Stomach (tissue), 9 donors: ENCODE measurements around the gene IER5. TPM values are rescaled to one million over a fixed set of nuclear protein-coding genes. Genes with fewer than 3 reads are reported as not detected.

Experiments
- DNase-seq, 2 donors: peaks; one replicate each; pipeline versions ENCODE4 v3.0.0 to v3.0.0-alpha.2; 2013 to 2019
- H3K27ac ChIP-seq, 5 donors: fragments of 200-600 bp in 4 of 5; sonication (generic) in 4 of 5; one replicate each; pipeline ENCODE4 v1.5.1; 2013 to 2019; ENCODE audit warnings: mild to moderate bottlenecking in 1 of 5, moderate library complexity in 1 of 5
- H3K27me3 ChIP-seq, 3 donors: fragments of 200-600 bp; sonication (generic); one replicate each; pipeline ENCODE4 v1.5.1; 2017 to 2019; ENCODE audit warnings: mixed run types in 1 of 3
- H3K36me3 ChIP-seq, 4 donors: fragments of 200-600 bp; sonication (generic); 1 replicate in 3 of 4; 2 replicates in 1 of 4; pipeline ENCODE4 v1.5.1; 2016 to 2019
- H3K4me1 ChIP-seq, 4 donors: fragments of 200-600 bp; sonication (generic); one replicate each; pipeline ENCODE4 v1.5.1; 2016 to 2019
- H3K4me3 ChIP-seq, 4 donors: fragments of 200-600 bp; sonication (generic) in 3 of 4; one replicate each; pipeline ENCODE4 v1.5.1; 2016 to 2019; ENCODE audit warnings: mild to moderate bottlenecking in 1 of 4
- H3K9me3 ChIP-seq, 4 donors: fragments of 200-600 bp; sonication (generic); one replicate each; pipeline ENCODE4 v1.5.1; 2016 to 2019
- EP300 ChIP-seq: sonication (generic); formaldehyde crosslinking; IDR thresholded peaks from one replicate; pipeline ENCODE4 v1.6.1; 2017; ENCODE audit warnings: antibody characterized with exemption
- POLR2A ChIP-seq, 4 donors: fragments of 450-650 bp; IDR thresholded peaks; one replicate each; pipeline ENCODE4 v1.6.1; 2016; ENCODE audit warnings: antibody characterized with exemption in 4 of 4, control low read depth in 2 of 4, mild to moderate bottlenecking in 1 of 4, moderate library complexity in 1 of 4
- POLR2AphosphoS5 ChIP-seq, 3 donors: sonication (generic); formaldehyde crosslinking; IDR thresholded peaks; one replicate each; pipeline ENCODE4 v1.6.1; 2016; ENCODE audit warnings: antibody characterized with exemption in 3 of 3
- WGBS, 5 donors: extraction: QIAGEN DNeasy Blood & Tissue Kit in 3 of 5; methylation state at CpG; one replicate each; pipeline versions ENCODE4 v1.1.5 to v1.1.7; 2013 to 2018; 5-methylcytosine and 5-hydroxymethylcytosine counted together
- intact Hi-C: fragments of 100-400 bp; cut with DNase I; formaldehyde crosslinking; loops from one replicate; pipeline ENCODE4 v1.15.1; 2023; ENCODE audit warnings: low total_unique reads
- polyA plus RNA-seq, 3 donors: library from polyadenylated mRNA; stranded (reverse); fragments of 200-250 nt; gene quantifications; one replicate each; pipeline ENCODE4 v1.2.3, GENCODE V29; 2013
- total RNA-seq, 5 donors: library from RNA; depleted of rRNA; stranded (reverse); fragments of >200 nt; gene quantifications; one replicate each; pipeline versions ENCODE4 v1.1.0 to v1.2.3, GENCODE V29; 2014 to 2016
- TF ChIP-seq, protein P1 (sequence below), 7 experiments: fragments of 450-650 bp in 4 of 7; fragments of 200-600 bp in 3 of 7; sonication (generic) in 3 of 7; IDR thresholded peaks; one replicate each; pipeline ENCODE4 v1.5.1; 2016 to 2019; ENCODE audit warnings: antibody characterized with exemption in 7 of 7, control low read depth in 2 of 7, mild to moderate bottlenecking in 1 of 7
- donor health status: healthy with polysubstance abuse.
- donor health status: Bipolar disorder and iron deficiency.
- donor health status: healthy.

The IER5 gene
- total and polyA plus RNA-seq, 8 donors: 1.2 to 33.3 (median 10.2) TPM

DNA sequence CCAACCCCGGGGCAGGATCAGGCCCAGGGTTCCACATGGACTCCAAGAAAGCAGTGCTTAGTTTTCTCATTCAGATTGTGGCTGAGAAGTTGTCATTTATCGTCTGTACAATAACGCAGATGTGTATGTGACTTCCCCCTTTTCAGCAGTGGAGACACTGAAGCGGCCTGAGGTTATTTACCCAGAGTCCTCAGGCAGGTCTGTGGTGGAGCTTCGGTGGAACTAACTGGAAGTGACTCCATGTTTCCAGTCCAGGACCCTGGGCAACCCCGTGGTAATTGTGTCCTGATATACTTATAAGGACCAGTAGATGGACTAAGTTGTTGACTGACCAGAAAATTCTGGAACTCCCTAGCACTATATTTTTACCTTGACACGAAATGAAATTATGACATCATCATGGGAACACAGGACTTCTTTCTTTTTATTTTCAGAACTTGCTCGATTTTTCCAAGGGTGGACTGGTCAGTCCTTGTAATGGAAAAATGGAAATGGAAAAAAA lies 1.0 kb upstream of the IER5 start:
- Histone ChIP-seq H3K4me3 (no peak overlapping the region), H3K27me3 (no peaks in the 10 kb centered on the region), H3K27ac (peak overlapping the region in 1 of 5 donors; percentile 92), H3K4me1 (peaks cover 6 to 44% (median 36%) of the 10 kb centered on the region in 4 donors), H3K9me3 (no peaks in the 10 kb centered on the region), H3K36me3 (no peaks in the 10 kb centered on the region)
- 72 to 81% (median 77%) methylated on average over 8 of the region's 8 CpGs for WGBS, 5 donors
- intact Hi-C loops: no loop called here
- TF ChIP-seq, protein P1, sequence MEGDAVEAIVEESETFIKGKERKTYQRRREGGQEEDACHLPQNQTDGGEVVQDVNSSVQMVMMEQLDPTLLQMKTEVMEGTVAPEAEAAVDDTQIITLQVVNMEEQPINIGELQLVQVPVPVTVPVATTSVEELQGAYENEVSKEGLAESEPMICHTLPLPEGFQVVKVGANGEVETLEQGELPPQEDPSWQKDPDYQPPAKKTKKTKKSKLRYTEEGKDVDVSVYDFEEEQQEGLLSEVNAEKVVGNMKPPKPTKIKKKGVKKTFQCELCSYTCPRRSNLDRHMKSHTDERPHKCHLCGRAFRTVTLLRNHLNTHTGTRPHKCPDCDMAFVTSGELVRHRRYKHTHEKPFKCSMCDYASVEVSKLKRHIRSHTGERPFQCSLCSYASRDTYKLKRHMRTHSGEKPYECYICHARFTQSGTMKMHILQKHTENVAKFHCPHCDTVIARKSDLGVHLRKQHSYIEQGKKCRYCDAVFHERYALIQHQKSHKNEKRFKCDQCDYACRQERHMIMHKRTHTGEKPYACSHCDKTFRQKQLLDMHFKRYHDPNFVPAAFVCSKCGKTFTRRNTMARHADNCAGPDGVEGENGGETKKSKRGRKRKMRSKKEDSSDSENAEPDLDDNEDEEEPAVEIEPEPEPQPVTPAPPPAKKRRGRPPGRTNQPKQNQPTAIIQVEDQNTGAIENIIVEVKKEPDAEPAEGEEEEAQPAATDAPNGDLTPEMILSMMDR (IDR thresholded peaks at IDR 0.05): no peak
- no peak for TF ChIP-seq POLR2A (IDR thresholded peaks at IDR 0.05)
- no peak for TF ChIP-seq EP300
- TF ChIP-seq POLR2AphosphoS5 (IDR thresholded peaks at IDR 0.05): no peak
- peak in 1 of 2 donors; percentile 42 for DNase-seq

DNA sequence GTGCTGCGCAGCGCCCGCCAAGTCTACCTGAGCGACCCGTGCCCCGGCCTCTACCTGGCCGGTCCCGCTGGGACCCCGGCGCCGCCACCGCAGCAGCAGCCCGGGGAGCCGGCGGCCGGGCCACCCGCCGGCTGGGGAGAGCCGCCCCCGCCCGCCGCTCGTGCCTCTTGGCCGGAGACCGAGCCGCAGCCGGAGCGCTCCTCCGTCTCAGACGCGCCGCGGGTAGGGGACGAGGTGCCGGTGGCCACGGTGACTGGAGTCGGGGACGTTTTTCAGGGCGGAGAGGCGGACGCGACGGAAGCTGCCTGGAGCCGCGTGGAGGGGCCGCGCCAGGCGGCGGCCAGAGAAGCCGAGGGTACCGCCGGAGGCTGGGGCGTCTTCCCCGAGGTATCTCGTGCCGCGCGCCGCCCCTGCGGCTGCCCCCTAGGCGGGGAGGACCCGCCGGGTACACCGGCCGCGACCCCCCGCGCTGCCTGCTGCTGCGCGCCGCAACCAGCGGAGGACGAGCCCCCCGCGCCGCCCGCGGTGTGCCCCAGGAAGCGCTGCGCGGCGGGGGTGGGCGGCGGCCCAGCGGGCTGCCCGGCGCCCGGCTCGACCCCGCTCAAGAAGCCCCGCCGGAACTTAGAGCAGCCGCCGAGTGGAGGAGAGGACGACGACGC lies 646 bp downstream of the IER5 start:
- DNase-seq: peak; percentile 44 to 65
- WGBS, 5 donors: 0% methylated on average over 3 to 96 of the region's 97 CpGs
- Histone ChIP-seq H3K27me3 (no peaks in the 10 kb centered on the region), H3K27ac (peak overlapping the region; percentile 87 to 97 (median 92)), H3K4me3 (peak overlapping the region; percentile 69 to 94 (median 75)), H3K4me1 (peaks cover 6 to 50% (median 45%) of the 10 kb centered on the region in 4 donors), H3K9me3 (no peaks in the 10 kb centered on the region), H3K36me3 (peaks cover 0 to 3% (median 0%) of the 10 kb centered on the region in 4 donors)
- TF ChIP-seq POLR2AphosphoS5 (IDR thresholded peaks at IDR 0.05): no peak
- TF ChIP-seq EP300: no peak
- no peak for TF ChIP-seq POLR2A (IDR thresholded peaks at IDR 0.05)
- TF ChIP-seq, protein P1 (IDR thresholded peaks at IDR 0.05): no peak
- intact Hi-C loops: no loop called here

DNA sequence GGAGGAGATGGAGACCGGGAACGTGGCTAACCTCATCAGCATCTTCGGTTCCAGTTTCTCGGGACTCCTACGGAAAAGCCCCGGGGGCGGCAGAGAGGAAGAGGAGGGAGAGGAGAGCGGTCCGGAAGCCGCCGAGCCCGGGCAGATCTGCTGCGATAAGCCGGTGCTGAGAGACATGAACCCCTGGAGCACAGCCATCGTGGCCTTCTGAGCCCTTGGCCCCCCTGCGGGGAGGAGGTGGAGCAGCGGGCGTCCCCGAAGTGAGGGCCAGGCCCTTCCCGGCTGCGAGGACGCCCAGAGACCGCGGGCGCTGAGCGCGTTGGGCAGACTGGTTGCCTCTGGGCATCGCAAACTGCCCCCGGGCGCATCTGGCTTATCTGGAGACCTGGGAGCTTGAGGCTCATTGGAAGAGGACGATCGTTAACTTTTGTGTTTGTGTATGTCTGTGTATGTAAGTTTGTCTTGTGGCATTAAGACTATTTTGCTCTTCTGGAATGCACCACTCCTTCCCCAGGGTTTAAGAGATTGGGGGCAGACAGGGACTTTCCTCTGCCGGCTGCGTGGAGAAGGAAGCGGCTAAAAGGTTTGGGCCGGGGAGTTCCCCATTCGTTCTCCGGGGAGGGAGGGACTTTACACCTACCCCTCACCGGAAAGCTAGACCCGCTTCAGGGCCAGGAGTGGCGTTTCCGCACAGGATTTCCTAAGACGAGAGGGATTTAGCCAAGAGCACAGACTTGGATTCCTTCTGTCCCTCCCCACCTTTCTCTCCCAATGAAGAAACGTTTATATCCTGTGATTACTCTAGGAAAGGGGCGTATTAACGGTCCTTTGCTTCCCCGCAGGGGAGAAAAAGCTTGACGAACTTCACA lies 1.4 kb downstream of the IER5 start:
- peaks cover 0 to 4% (median 2%) of the 10 kb centered on the region in 4 donors for H3K36me3 ChIP-seq
- H3K27me3 ChIP-seq: no peaks in the 10 kb centered on the region
- WGBS, 5 donors: 1 to 2% (median 1%) methylated on average over 40 to 48 of the region's 48 CpGs
- H3K4me3 ChIP-seq: peak overlapping the region; percentile 69 to 94 (median 75)
- H3K9me3 ChIP-seq: no peaks in the 10 kb centered on the region
- H3K4me1 ChIP-seq: peaks cover 6 to 53% (median 45%) of the 10 kb centered on the region in 4 donors
- intact Hi-C loops: loop anchor here (5.0 kb wide), 1 partner anchor 47 kb away; no protein-coding TSS in a partner anchor
- peak; percentile 64 to 84 for DNase-seq
- H3K27ac ChIP-seq: peak overlapping the region; percentile 87 to 97 (median 92)
- peak; percentile 48 to 60 (median 59) for TF ChIP-seq POLR2AphosphoS5 (IDR thresholded peaks at IDR 0.05)
- no peak for TF ChIP-seq EP300

DNA sequence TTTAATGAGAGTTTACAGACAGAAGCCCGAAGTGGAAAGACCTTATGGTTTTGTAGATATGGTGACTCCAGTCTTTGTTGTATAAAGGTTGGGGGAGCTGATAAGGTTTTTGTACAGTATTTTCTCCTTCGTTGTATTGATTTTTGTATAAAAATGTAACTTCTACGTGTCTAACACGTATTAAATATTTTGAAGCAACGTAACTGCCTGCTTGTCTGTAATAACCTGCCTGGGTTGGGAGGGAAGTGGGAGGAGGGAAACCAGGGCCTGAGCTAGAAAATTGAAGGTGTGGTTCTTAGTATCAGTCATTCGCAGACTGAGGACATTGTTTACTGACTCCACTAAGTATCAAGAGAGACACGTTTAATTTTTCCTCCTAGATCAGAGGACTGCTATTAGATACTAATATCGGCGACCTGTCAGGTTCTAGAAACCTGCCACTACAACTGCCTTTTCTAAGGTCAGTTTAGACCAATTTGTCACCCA lies 2.2 kb downstream of the IER5 start:
- TF ChIP-seq POLR2A (IDR thresholded peaks at IDR 0.05): no peak
- TF ChIP-seq EP300: no peak
- TF ChIP-seq, protein P1 (IDR thresholded peaks at IDR 0.05): no peak
- no peak for TF ChIP-seq POLR2AphosphoS5 (IDR thresholded peaks at IDR 0.05)
- H3K4me1 ChIP-seq: peaks cover 6 to 61% (median 49%) of the 10 kb centered on the region in 4 donors
- peak overlapping the region in 4 of 5 donors; percentile 88 to 97 (median 93) for H3K27ac ChIP-seq
- DNase-seq: peak in 1 of 2 donors; percentile 77
- peak overlapping the region; percentile 69 to 94 (median 75) for H3K4me3 ChIP-seq
- whole genome bisulfite sequencing, 5 donors: 16 to 24% (median 20%) methylated on average over 9 of the region's 9 CpGs
- no peaks in the 10 kb centered on the region for H3K27me3 ChIP-seq
- intact Hi-C loops: loop anchor here (5.0 kb wide), 1 partner anchor 47 kb away; no protein-coding TSS in a partner anchor
- H3K9me3 ChIP-seq: no peaks in the 10 kb centered on the region
- H3K36me3 ChIP-seq: peaks cover 0 to 6% (median 2%) of the 10 kb centered on the region in 4 donors
